ENCODE data around the gene SEZ6L. TPM values are rescaled to one million over a fixed set of nuclear protein-coding genes. Genes with fewer than 3 reads are reported as not detected.

The SEZ6L gene
- total and polyA plus RNA-seq, 2 experiments from 2014 or later, result 0.43 to 0.44 TPM

GRCh38 chr22:26430600-26430999 lies 261.3 kb downstream of the SEZ6L start:
- Histone ChIP-seq H3K4me1 (ENCODE audit: insufficient read depth) (no peaks in the 10 kb centered on the region), H3K79me2 (no peaks in the 10 kb centered on the region), H3K4me2 (no peak overlapping the region), H3K27ac (no peak overlapping the region), H3K27me3 (peaks cover 30% of the 10 kb centered on the region), H3K9me3 (ENCODE audit: low read depth) (no peaks in the 10 kb centered on the region), H3K4me3 (no peak overlapping the region), H3K36me3 (replicated peaks; ENCODE audit: insufficient read depth, low read depth) (no peaks in the 10 kb centered on the region), H4K20me1 (ENCODE audit: insufficient read depth, poor library complexity, severe bottlenecking) (no peaks in the 10 kb centered on the region), H2AFZ (no peak overlapping the region), H3K9me2 (replicated peaks; ENCODE audit: insufficient read depth) (no peaks in the 10 kb centered on the region)
- no peak for TF ChIP-seq EZH2phosphoT487 (IDR thresholded peaks at IDR 0.05; ENCODE audit: low read depth, severe bottlenecking, unreplicated experiment)
- no peak for TF ChIP-seq CTCF (IDR thresholded peaks at IDR 0.05; ENCODE audit: poor library complexity)
- TF ChIP-seq EZH2 (IDR thresholded peaks at IDR 0.05; ENCODE audit: borderline replicate concordance), result no peak
- 73% methylated on average over 2 of the region's 2 CpGs for WGBS (ENCODE audit: low lambda C conversion rate, missing lambda C conversion rate)
- DNase-seq (ENCODE audit: low spot score), result no peak

GRCh38 chr22:26431261-26431995 lies 262.2 kb downstream of the SEZ6L start:
- 95% methylated on average over 13 of the region's 13 CpGs for WGBS (ENCODE audit: low lambda C conversion rate, missing lambda C conversion rate)
- no peaks in the 10 kb centered on the region for H3K79me2 ChIP-seq
- DNase-seq (ENCODE audit: low spot score), result no peak
- H4K20me1 ChIP-seq (ENCODE audit: insufficient read depth, poor library complexity, severe bottlenecking), result no peaks in the 10 kb centered on the region
- H2AFZ ChIP-seq, result no peak overlapping the region
- H3K4me3 ChIP-seq, result no peak overlapping the region
- no peak overlapping the region for H3K4me2 ChIP-seq
- H3K27me3 ChIP-seq, result peaks cover 22% of the 10 kb centered on the region
- H3K9me3 ChIP-seq (ENCODE audit: low read depth), result no peaks in the 10 kb centered on the region
- no peak overlapping the region for H3K27ac ChIP-seq
- H3K4me1 ChIP-seq (ENCODE audit: insufficient read depth), result no peaks in the 10 kb centered on the region
- TF ChIP-seq CTCF (IDR thresholded peaks at IDR 0.05; ENCODE audit: poor library complexity) (no peak), EZH2 (IDR thresholded peaks at IDR 0.05; ENCODE audit: borderline replicate concordance) (no peak), EZH2phosphoT487 (IDR thresholded peaks at IDR 0.05; ENCODE audit: low read depth, severe bottlenecking, unreplicated experiment) (no peak)
- no peaks in the 10 kb centered on the region for H3K9me2 ChIP-seq (replicated peaks; ENCODE audit: insufficient read depth)
- H3K36me3 ChIP-seq (replicated peaks; ENCODE audit: insufficient read depth, low read depth), result no peaks in the 10 kb centered on the region

GRCh38 chr22:26432619-26433311 lies 263.5 kb downstream of the SEZ6L start:
- no peak for DNase-seq (ENCODE audit: low spot score)
- H3K27ac ChIP-seq, result no peak overlapping the region
- no peaks in the 10 kb centered on the region for H4K20me1 ChIP-seq (ENCODE audit: insufficient read depth, poor library complexity, severe bottlenecking)
- H3K36me3 ChIP-seq (replicated peaks; ENCODE audit: insufficient read depth, low read depth), result no peaks in the 10 kb centered on the region
- no peak for TF ChIP-seq CTCF (IDR thresholded peaks at IDR 0.05; ENCODE audit: poor library complexity)
- no peak for TF ChIP-seq EZH2phosphoT487 (IDR thresholded peaks at IDR 0.05; ENCODE audit: low read depth, severe bottlenecking, unreplicated experiment)
- no peak for TF ChIP-seq EZH2 (IDR thresholded peaks at IDR 0.05; ENCODE audit: borderline replicate concordance)
- no peak overlapping the region for H2AFZ ChIP-seq
- H3K27me3 ChIP-seq, result peaks cover 15% of the 10 kb centered on the region
- H3K4me2 ChIP-seq, result no peak overlapping the region
- no peak overlapping the region for H3K4me3 ChIP-seq
- 94% methylated on average over 3 of the region's 3 CpGs for WGBS (ENCODE audit: low lambda C conversion rate, missing lambda C conversion rate)
- no peaks in the 10 kb centered on the region for H3K9me3 ChIP-seq (ENCODE audit: low read depth)
- no peaks in the 10 kb centered on the region for H3K9me2 ChIP-seq (replicated peaks; ENCODE audit: insufficient read depth)
- H3K4me1 ChIP-seq (ENCODE audit: insufficient read depth), result no peaks in the 10 kb centered on the region
- no peaks in the 10 kb centered on the region for H3K79me2 ChIP-seq

Small RNA genes within 50 kb of the gene (small RNA-seq; reads per million reads assigned to genes)
- not detected for gene RNA5SP495

Measured in hepatocyte (in vitro differentiated cells).